HTR-8/SVneo (cell line): ENCODE data around the gene RERE.
"Not testable (repeated sequence)": the region's sequence is repeated elsewhere in the genome, so short reads cannot be mapped to it uniquely, and the experiment has no call there.

ENCODE experiments used
- DNase-seq: peaks from one replicate; pipeline ENCODE4 v3.0.0; 2011; ENCODE audit warnings: low spot score, mixed read lengths; ENCODE audit not compliant: insufficient read length
- FAIRE-seq: peaks from 2 replicates; lab custom pipeline; 2011; peaks lifted over from hg19 to GRCh38; lab: Jason Lieb, UNC

Gene RERE

GRCh38 chr1:8599646-8600212, 217.7 kb downstream of the RERE start:
- DNase-seq (no peak), FAIRE-seq (no peak)

GRCh38 chr1:8598783-8599182, 218.7 kb downstream of the RERE start:
- DNase-seq = no peak
- no peak for FAIRE-seq

GRCh38 chr1:8598060-8598724, 219.2 kb downstream of the RERE start:
- DNase-seq (no peak), FAIRE-seq (no peak)

GRCh38 chr1:8597455-8597854, 220.0 kb downstream of the RERE start:
- DNase-seq = no peak
- no peak for FAIRE-seq

GRCh38 chr1:8595941-8596340, 221.5 kb downstream of the RERE start:
- no peak for FAIRE-seq
- no peak for DNase-seq

GRCh38 chr1:8595332-8595731, 222.1 kb downstream of the RERE start:
- no peak for DNase-seq
- FAIRE-seq = no peak

- FAIRE-seq, DNase-seq: not testable (repeated sequence)
These were observed 224.1 kb downstream of the RERE start for GRCh38 chr1:8593292-8593691.

- DNase-seq = no peak
- FAIRE-seq = no peak
These were observed 225.9 kb downstream of the RERE start for GRCh38 chr1:8591569-8591968.

GRCh38 chr1:8590721-8591351, 226.6 kb downstream of the RERE start:
- no peak for DNase-seq

GRCh38 chr1:8589571-8589970, 227.9 kb downstream of the RERE start:
- FAIRE-seq = no peak

More at GRCh38 chr1:8590721-8591351, 226.6 kb downstream of the RERE start:
- no peak for FAIRE-seq

GRCh38 chr1:8587784-8588183, 229.7 kb downstream of the RERE start:
- FAIRE-seq = no peak
- DNase-seq = no peak

More at GRCh38 chr1:8589571-8589970, 227.9 kb downstream of the RERE start:
- no peak for DNase-seq

GRCh38 chr1:8586438-8586837, 231.0 kb downstream of the RERE start:
- FAIRE-seq (no peak), DNase-seq (no peak)

GRCh38 chr1:8584316-8584715, 233.1 kb downstream of the RERE start:
- no peak for FAIRE-seq
- DNase-seq = no peak

GRCh38 chr1:8583031-8583430, 234.4 kb downstream of the RERE start:
- DNase-seq (no peak), FAIRE-seq (no peak)

- DNase-seq (no peak), FAIRE-seq (no peak)
These were observed 236.9 kb downstream of the RERE start for GRCh38 chr1:8580566-8580965.

GRCh38 chr1:8578936-8579335, 238.5 kb downstream of the RERE start:
- FAIRE-seq (no peak), DNase-seq (no peak)

- FAIRE-seq = no peak
- no peak for DNase-seq
These were observed 239.1 kb downstream of the RERE start for GRCh38 chr1:8578132-8578877.

GRCh38 chr1:8574985-8575384, 242.5 kb downstream of the RERE start:
- no peak for DNase-seq
- no peak for FAIRE-seq

GRCh38 chr1:8572106-8572505, 245.3 kb downstream of the RERE start:
- DNase-seq (no peak), FAIRE-seq (no peak)

GRCh38 chr1:8571200-8571984, 246.0 kb downstream of the RERE start:
- FAIRE-seq (no peak), DNase-seq (no peak)
